ENCODE results near the gene RXRB. TPM values are rescaled to one million over a fixed set of nuclear protein-coding genes. Genes with fewer than 3 reads are reported as not detected.

Gene RXRB
- total and polyA plus RNA-seq, 3 donors from 2014 or later, result 42.9 to 47.3 (median 45.2) TPM

DNA sequence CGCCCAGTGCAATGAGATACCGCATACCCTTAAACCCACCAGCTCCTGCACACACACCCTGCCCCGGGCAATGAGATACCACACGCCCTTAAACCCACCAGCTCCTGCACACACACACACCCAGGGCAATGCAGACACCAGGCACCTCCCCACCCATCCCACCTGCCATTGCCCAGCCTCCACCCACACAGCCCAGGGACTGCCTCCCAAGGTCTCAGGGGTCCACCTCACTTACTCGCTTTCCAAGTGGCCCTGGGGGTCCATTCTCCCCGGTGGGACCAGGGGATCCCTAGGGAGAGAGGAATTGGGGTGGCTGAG, 32.2 kb downstream of the RXRB start:
- Histone ChIP-seq H3K4me1 (no peaks in the 10 kb centered on the region), H3K36me3 (ENCODE audit: low read depth, missing control alignments) (no peaks in the 10 kb centered on the region), H3K4me3 (no peak overlapping the region)

GRCh38 chr6:33167374-33168283, 32.8 kb downstream of the RXRB start:
- Histone ChIP-seq H3K27ac (no peak overlapping the region), H3K27me3 (no peaks in the 10 kb centered on the region), H3K9me3 (no peaks in the 10 kb centered on the region), H3K4me1 (no peaks in the 10 kb centered on the region), H3K4me3 (no peak overlapping the region), H3K36me3 (ENCODE audit: low read depth, missing control alignments) (no peaks in the 10 kb centered on the region)
- 87 to 93% methylated on average over 17 to 19 of the region's 19 CpGs for WGBS, 2 donors
- intact Hi-C loops (cut with DNase I; ENCODE audit: low total_unique reads), result no loop called here
- DNase-seq, result no peak
- TF ChIP-seq, protein P1, sequence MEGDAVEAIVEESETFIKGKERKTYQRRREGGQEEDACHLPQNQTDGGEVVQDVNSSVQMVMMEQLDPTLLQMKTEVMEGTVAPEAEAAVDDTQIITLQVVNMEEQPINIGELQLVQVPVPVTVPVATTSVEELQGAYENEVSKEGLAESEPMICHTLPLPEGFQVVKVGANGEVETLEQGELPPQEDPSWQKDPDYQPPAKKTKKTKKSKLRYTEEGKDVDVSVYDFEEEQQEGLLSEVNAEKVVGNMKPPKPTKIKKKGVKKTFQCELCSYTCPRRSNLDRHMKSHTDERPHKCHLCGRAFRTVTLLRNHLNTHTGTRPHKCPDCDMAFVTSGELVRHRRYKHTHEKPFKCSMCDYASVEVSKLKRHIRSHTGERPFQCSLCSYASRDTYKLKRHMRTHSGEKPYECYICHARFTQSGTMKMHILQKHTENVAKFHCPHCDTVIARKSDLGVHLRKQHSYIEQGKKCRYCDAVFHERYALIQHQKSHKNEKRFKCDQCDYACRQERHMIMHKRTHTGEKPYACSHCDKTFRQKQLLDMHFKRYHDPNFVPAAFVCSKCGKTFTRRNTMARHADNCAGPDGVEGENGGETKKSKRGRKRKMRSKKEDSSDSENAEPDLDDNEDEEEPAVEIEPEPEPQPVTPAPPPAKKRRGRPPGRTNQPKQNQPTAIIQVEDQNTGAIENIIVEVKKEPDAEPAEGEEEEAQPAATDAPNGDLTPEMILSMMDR (IDR thresholded peaks at IDR 0.05), result no peak
- TF ChIP-seq POLR2A (IDR thresholded peaks at IDR 0.05), result no peak

More for the DNA sequence above, 32.2 kb downstream of the RXRB start:
- WGBS, 2 donors, result 80 to 87% methylated on average over 6 of the region's 6 CpGs
- DNase-seq, result no peak
- intact Hi-C loops (cut with DNase I; ENCODE audit: low total_unique reads), result no loop called here
- TF ChIP-seq, protein P1 (IDR thresholded peaks at IDR 0.05), result no peak
- no peak for TF ChIP-seq POLR2A (IDR thresholded peaks at IDR 0.05)
- H3K27me3 ChIP-seq, result no peaks in the 10 kb centered on the region
- H3K27ac ChIP-seq, result no peak overlapping the region
- H3K9me3 ChIP-seq, result no peaks in the 10 kb centered on the region

DNA sequence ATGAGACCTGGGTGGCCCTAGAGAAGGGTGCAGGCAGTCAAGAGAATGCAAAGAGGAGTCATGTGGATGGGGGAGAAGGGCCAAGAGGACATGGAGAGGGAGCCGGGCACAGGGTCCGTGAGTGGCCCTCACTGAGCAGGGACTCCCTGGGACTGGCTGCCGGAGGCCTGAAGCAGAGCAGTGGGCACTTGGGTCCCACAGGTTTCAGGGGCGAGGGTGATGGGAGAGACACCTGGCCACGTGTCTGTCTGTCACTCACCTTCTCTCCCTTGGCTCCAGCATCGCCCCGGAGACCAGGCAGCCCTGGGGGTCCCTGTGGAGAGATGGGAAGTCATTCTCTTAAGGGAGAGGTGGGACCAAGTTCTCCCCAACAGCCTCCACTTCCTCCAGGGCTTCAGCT, 33.7 kb downstream of the RXRB start:
- TF ChIP-seq, protein P1 (IDR thresholded peaks at IDR 0.05), result no peak
- TF ChIP-seq POLR2A (IDR thresholded peaks at IDR 0.05), result no peak
- H3K36me3 ChIP-seq (ENCODE audit: low read depth, missing control alignments), result no peaks in the 10 kb centered on the region
- H3K27me3 ChIP-seq, result no peaks in the 10 kb centered on the region
- intact Hi-C loops (cut with DNase I; ENCODE audit: low total_unique reads), result no loop called here
- no peak for DNase-seq
- H3K4me1 ChIP-seq, result no peaks in the 10 kb centered on the region
- H3K9me3 ChIP-seq, result no peaks in the 10 kb centered on the region
- WGBS, 2 donors, result 91 to 95% methylated on average over 7 of the region's 7 CpGs
- no peak overlapping the region for H3K27ac ChIP-seq
- no peak overlapping the region for H3K4me3 ChIP-seq

- 78 to 90% methylated on average over 6 of the region's 6 CpGs for whole genome bisulfite sequencing, 2 donors
- no peaks in the 10 kb centered on the region for H3K27me3 ChIP-seq
- H3K9me3 ChIP-seq, result no peaks in the 10 kb centered on the region
- no peak overlapping the region for H3K27ac ChIP-seq
- H3K4me1 ChIP-seq, result no peaks in the 10 kb centered on the region
- TF ChIP-seq, protein P1 (IDR thresholded peaks at IDR 0.05), result no peak
- no peak for TF ChIP-seq POLR2A (IDR thresholded peaks at IDR 0.05)
- no peak overlapping the region for H3K4me3 ChIP-seq
- intact Hi-C loops (cut with DNase I; ENCODE audit: low total_unique reads), result no loop called here
- no peak for DNase-seq
- H3K36me3 ChIP-seq (ENCODE audit: low read depth, missing control alignments), result no peaks in the 10 kb centered on the region
Measured at GRCh38 chr6:33166363-33166762, 34.1 kb downstream of the RXRB start.
